Body of pancreas (tissue), 4 donors: ENCODE data around the gene HECW1.

Experiments
- POLR2A ChIP-seq, 3 donors: fragments of 450-650 bp; IDR thresholded peaks; one replicate each; pipeline ENCODE4 v1.6.1; 2016; ENCODE audit warnings: antibody characterized with exemption in 3 of 3, mild to moderate bottlenecking in 2 of 3
- TF ChIP-seq, protein P1 (sequence below), 7 experiments: fragments of 450-650 bp in 4 of 7; fragments of 200-600 bp in 3 of 7; sonication (generic) in 3 of 7; IDR thresholded peaks; one replicate each; pipeline ENCODE4 v1.5.1; 2016 to 2019; ENCODE audit warnings: antibody characterized with exemption in 7 of 7

GRCh38 chr7:43092819-43093218 is 19.6 kb upstream of the HECW1 start:
- TF ChIP-seq, protein P1, sequence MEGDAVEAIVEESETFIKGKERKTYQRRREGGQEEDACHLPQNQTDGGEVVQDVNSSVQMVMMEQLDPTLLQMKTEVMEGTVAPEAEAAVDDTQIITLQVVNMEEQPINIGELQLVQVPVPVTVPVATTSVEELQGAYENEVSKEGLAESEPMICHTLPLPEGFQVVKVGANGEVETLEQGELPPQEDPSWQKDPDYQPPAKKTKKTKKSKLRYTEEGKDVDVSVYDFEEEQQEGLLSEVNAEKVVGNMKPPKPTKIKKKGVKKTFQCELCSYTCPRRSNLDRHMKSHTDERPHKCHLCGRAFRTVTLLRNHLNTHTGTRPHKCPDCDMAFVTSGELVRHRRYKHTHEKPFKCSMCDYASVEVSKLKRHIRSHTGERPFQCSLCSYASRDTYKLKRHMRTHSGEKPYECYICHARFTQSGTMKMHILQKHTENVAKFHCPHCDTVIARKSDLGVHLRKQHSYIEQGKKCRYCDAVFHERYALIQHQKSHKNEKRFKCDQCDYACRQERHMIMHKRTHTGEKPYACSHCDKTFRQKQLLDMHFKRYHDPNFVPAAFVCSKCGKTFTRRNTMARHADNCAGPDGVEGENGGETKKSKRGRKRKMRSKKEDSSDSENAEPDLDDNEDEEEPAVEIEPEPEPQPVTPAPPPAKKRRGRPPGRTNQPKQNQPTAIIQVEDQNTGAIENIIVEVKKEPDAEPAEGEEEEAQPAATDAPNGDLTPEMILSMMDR (IDR thresholded peaks at IDR 0.05) = no peak
- no peak for TF ChIP-seq POLR2A (IDR thresholded peaks at IDR 0.05)
